Measurements from ENCODE around the gene IFNW1. TPM values are rescaled to one million over a fixed set of nuclear protein-coding genes. Genes with fewer than 3 reads are reported as not detected.
"Not testable (repeated sequence)": the region's sequence is repeated elsewhere in the genome, so short reads cannot be mapped to it uniquely, and the experiment has no call there.

Gene IFNW1
- total RNA-seq (not detected in 2 replicates), polyA plus RNA-seq (not detected in 2 replicates)

DNA sequence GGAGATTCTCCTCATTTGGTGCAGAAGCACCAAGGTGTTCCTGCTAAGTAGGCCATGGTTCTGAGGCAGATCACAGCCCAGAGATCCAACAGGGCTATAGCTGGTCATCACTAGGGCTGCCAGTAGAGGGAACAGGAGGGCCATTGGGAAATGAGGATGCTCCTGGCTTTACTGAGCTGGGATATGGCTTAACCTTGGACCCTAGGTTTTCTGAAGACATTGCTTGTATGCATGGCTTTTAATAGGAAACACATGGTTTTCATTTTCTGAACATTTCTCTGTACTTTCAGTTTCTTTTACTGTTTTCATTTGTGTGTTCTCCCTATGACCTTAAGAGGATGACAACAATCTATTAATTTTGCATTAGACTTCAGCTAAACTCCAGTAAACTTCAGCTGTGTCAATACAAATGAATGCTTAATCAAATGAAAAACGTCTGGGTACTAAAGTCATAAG lies at the start of gene IFNW1:
Gene IFNW1, minus strand, starts transcription at position 406 of the 456 bp plus-strand sequence. Its CDS starts 262 bp downstream, at position 144.
- H3K4me3 ChIP-seq = no peak within 1 kb of the TSS
- H3K36me3 ChIP-seq (replicated peaks; ENCODE audit: insufficient read depth, low read depth) = no peaks in the 10 kb centered on the region
- no peaks in the 10 kb centered on the region for H3K79me2 ChIP-seq
- no peak within 1 kb of the TSS for H3K27ac ChIP-seq
- H3K27me3 ChIP-seq = no peaks in the 10 kb centered on the region
- no peaks in the 10 kb centered on the region for H3K9me3 ChIP-seq (ENCODE audit: low read depth)
- H3K4me2 ChIP-seq = no peak within 1 kb of the TSS
- no peaks in the 10 kb centered on the region for H3K4me1 ChIP-seq (ENCODE audit: insufficient read depth)
- H4K20me1 ChIP-seq (ENCODE audit: insufficient read depth, poor library complexity, severe bottlenecking) = no peaks in the 10 kb centered on the region
- H2AFZ ChIP-seq = no peak within 1 kb of the TSS
- TF ChIP-seq EZH2 (IDR thresholded peaks at IDR 0.05; ENCODE audit: borderline replicate concordance) (no peak), EZH2phosphoT487 (IDR thresholded peaks at IDR 0.05; ENCODE audit: low read depth, severe bottlenecking, unreplicated experiment) (no peak)
- TF ChIP-seq, protein P1, sequence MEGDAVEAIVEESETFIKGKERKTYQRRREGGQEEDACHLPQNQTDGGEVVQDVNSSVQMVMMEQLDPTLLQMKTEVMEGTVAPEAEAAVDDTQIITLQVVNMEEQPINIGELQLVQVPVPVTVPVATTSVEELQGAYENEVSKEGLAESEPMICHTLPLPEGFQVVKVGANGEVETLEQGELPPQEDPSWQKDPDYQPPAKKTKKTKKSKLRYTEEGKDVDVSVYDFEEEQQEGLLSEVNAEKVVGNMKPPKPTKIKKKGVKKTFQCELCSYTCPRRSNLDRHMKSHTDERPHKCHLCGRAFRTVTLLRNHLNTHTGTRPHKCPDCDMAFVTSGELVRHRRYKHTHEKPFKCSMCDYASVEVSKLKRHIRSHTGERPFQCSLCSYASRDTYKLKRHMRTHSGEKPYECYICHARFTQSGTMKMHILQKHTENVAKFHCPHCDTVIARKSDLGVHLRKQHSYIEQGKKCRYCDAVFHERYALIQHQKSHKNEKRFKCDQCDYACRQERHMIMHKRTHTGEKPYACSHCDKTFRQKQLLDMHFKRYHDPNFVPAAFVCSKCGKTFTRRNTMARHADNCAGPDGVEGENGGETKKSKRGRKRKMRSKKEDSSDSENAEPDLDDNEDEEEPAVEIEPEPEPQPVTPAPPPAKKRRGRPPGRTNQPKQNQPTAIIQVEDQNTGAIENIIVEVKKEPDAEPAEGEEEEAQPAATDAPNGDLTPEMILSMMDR (IDR thresholded peaks at IDR 0.05; ENCODE audit: poor library complexity) = no peak
- no peak for DNase-seq (ENCODE audit: low spot score)
- WGBS (ENCODE audit: low lambda C conversion rate, missing lambda C conversion rate) = 32% methylated on average over 1 of the region's 1 CpG
- H3K9me2 ChIP-seq (replicated peaks; ENCODE audit: insufficient read depth) = no peaks in the 10 kb centered on the region

DNA sequence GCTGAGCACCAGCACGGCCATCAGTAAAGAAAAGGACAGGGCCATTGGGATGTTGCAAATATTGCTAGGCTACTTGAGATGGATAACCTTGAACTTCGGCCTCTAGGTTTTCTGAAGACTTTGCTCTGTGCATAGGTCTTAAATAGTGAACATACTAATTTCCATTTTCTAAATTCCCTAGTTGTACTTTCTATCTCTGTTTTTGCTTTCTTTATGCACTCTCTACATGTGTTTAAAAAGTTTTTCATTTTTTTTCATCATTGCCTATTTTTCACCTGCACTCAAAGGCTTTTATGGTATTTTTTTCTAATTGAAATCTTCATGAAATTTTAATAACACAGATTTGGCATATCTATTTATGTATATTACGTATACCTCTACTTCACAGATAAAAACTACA lies 45.9 kb upstream of the IFNW1 start, which contains the start of gene IFNA4:
Gene IFNA4, minus strand, starts transcription at position 101 of the 400 bp plus-strand sequence. Its CDS starts 56 bp downstream, at position 45.
- not testable (repeated sequence) for H3K9me2 ChIP-seq (replicated peaks; ENCODE audit: insufficient read depth); H2AFZ ChIP-seq; H3K79me2 ChIP-seq; H3K9me3 ChIP-seq (ENCODE audit: low read depth); H3K4me3 ChIP-seq; H3K4me2 ChIP-seq; H3K27ac ChIP-seq; H3K36me3 ChIP-seq (replicated peaks; ENCODE audit: insufficient read depth, low read depth); H3K27me3 ChIP-seq; H4K20me1 ChIP-seq (ENCODE audit: insufficient read depth, poor library complexity, severe bottlenecking); DNase-seq (ENCODE audit: low spot score); H3K4me1 ChIP-seq (ENCODE audit: insufficient read depth)
- 90% methylated on average over 3 of the region's 3 CpGs for WGBS (ENCODE audit: low lambda C conversion rate, missing lambda C conversion rate)

DNA sequence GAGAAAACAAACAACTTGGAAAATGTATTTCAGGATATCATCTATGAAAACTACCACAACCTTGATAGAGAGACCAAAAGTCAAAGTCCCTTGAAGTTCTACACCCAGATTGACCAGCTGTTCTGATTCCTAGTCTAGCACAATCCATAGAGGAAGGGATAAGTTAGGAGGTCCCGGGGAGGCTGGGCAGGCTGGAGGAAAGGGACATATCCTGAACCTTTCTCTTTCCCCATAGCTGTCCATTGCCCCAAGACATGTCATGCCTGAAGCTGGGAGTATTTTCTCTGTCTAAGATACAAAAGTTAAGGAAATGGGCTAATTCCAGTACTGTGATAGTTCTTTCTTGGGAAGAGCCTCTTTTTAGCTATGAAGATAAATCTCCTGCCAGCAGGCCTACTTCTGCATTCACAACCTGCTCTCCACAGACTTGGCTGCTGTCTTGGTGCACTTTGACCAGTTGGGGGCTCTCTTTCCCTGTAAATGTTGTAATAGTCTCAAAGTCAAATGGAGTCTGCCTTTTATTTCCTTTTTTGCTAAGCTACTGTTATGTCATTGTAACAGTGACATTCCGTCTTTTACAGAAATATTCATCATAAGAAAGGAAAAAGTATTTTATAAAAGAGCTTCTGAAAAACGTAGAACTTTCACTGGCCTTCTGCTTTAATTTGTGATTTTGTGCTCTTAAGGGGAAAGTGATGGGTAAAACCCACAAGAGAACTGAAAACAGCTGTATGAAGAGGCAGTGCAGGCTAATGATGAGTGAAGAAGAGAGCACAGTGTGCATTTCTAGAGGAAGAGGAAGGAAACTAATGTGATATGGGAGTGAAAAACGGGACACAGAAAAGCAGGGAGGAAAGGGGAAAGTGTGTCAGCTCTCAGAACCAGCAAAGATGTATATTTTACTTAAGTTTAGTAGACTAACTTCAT lies 41.4 kb upstream of the IFNW1 start:
- H3K9me3 ChIP-seq (ENCODE audit: low read depth); DNase-seq (ENCODE audit: low spot score); H3K27ac ChIP-seq; H3K79me2 ChIP-seq; H3K4me3 ChIP-seq; H3K4me2 ChIP-seq; H3K4me1 ChIP-seq (ENCODE audit: insufficient read depth); H3K9me2 ChIP-seq (replicated peaks; ENCODE audit: insufficient read depth); H2AFZ ChIP-seq; H3K27me3 ChIP-seq; H3K36me3 ChIP-seq (replicated peaks; ENCODE audit: insufficient read depth, low read depth); H4K20me1 ChIP-seq (ENCODE audit: insufficient read depth, poor library complexity, severe bottlenecking): not testable (repeated sequence)
- TF ChIP-seq, protein P1 (IDR thresholded peaks at IDR 0.05; ENCODE audit: poor library complexity) = peak; percentile 49
- 44% methylated on average over 4 of the region's 4 CpGs for WGBS (ENCODE audit: low lambda C conversion rate, missing lambda C conversion rate)

DNA sequence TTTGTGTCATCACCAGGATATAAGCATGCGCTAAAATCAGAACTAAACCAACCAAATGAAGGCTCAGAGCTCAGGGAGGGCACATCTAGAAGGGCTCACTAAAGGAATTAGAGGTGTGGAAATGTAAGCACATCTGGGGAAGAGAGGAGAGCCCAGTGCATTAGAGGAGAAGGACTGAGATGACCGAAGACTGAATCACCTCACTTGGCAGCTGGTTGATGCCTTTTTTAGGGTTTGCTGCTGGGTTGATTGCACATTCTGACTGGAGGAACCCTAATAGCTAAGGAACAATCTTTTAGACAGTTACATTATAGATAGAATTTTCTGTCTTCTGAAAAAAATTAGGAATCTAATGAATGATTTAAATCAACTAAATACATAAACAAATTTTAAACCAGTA lies 33.0 kb upstream of the IFNW1 start:
- no peak for DNase-seq (ENCODE audit: low spot score)
- Histone ChIP-seq H3K4me1 (ENCODE audit: insufficient read depth) (no peaks in the 10 kb centered on the region), H3K9me3 (ENCODE audit: low read depth) (no peaks in the 10 kb centered on the region), H2AFZ (no peak overlapping the region), H3K9me2 (replicated peaks; ENCODE audit: insufficient read depth) (no peaks in the 10 kb centered on the region), H3K79me2 (no peaks in the 10 kb centered on the region), H3K4me3 (no peak overlapping the region), H3K4me2 (no peak overlapping the region), H3K27ac (no peak overlapping the region), H4K20me1 (ENCODE audit: insufficient read depth, poor library complexity, severe bottlenecking) (no peaks in the 10 kb centered on the region), H3K36me3 (replicated peaks; ENCODE audit: insufficient read depth, low read depth) (peaks cover 5% of the 10 kb centered on the region), H3K27me3 (no peaks in the 10 kb centered on the region)
- 94% methylated on average over 2 of the region's 2 CpGs for WGBS (ENCODE audit: low lambda C conversion rate, missing lambda C conversion rate)
- TF ChIP-seq EZH2 (IDR thresholded peaks at IDR 0.05; ENCODE audit: borderline replicate concordance) = no peak
- TF ChIP-seq, protein P1 (IDR thresholded peaks at IDR 0.05; ENCODE audit: poor library complexity) = no peak
- no peak for TF ChIP-seq EZH2phosphoT487 (IDR thresholded peaks at IDR 0.05; ENCODE audit: low read depth, severe bottlenecking, unreplicated experiment)
